ENCODE results near the gene TAGLN2.

TAGLN2 gene

DNA sequence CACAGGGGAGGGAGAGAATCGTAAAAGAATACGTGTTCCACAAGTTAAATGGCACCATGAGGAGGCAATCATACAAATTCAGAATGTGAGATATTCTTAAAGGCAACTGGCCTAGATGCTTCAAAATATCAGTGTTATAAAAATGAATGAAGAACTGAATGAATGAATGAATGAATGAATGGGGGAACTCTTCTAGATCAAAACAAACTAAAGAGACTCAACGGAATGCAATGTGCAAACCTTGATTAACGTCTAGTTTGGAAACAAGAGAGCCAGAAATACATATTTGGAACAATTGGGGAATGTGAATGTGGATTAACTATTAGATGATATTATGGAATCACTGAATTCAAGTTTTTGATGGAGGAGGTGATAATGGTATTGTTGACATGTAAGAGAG lies 42.2 kb downstream of the TAGLN2 start:
- H3K9me3 Mint-ChIP-seq = no peaks in the 10 kb centered on the region
- H3K36me3 Mint-ChIP-seq (ENCODE audit: low read depth) = no peaks in the 10 kb centered on the region
- peaks cover 29% of the 10 kb centered on the region for H3K4me1 Mint-ChIP-seq (ENCODE audit: low read depth)
- no peak overlapping the region for H3K27ac Mint-ChIP-seq
- H3K27me3 Mint-ChIP-seq = peaks cover 3% of the 10 kb centered on the region
- intact Hi-C loops (cut with micrococcal nuclease) = no loop called here
- H3K4me3 Mint-ChIP-seq = no peak overlapping the region

DNA sequence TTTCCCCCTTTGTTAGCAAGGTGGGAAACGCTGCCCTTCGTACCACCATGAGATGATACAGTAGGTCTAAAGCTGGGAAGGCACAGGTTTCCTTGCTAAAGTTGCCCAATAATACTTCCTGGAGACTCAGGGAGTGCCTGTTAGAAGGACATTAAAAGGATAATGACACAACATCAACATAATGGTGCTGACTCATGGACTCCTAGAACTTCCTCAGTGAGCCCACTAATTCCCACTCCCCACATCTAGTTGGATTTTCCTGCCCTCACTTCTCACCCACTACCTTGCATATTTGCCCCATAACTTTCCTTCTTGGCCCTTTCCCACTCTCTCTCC lies 42.8 kb downstream of the TAGLN2 start:
- intact Hi-C loops (cut with micrococcal nuclease) = no loop called here
- H3K36me3 Mint-ChIP-seq (ENCODE audit: low read depth) = no peaks in the 10 kb centered on the region
- peaks cover 3% of the 10 kb centered on the region for H3K27me3 Mint-ChIP-seq
- H3K27ac Mint-ChIP-seq = no peak overlapping the region
- peaks cover 22% of the 10 kb centered on the region for H3K4me1 Mint-ChIP-seq (ENCODE audit: low read depth)
- H3K9me3 Mint-ChIP-seq = no peaks in the 10 kb centered on the region
- no peak overlapping the region for H3K4me3 Mint-ChIP-seq

DNA sequence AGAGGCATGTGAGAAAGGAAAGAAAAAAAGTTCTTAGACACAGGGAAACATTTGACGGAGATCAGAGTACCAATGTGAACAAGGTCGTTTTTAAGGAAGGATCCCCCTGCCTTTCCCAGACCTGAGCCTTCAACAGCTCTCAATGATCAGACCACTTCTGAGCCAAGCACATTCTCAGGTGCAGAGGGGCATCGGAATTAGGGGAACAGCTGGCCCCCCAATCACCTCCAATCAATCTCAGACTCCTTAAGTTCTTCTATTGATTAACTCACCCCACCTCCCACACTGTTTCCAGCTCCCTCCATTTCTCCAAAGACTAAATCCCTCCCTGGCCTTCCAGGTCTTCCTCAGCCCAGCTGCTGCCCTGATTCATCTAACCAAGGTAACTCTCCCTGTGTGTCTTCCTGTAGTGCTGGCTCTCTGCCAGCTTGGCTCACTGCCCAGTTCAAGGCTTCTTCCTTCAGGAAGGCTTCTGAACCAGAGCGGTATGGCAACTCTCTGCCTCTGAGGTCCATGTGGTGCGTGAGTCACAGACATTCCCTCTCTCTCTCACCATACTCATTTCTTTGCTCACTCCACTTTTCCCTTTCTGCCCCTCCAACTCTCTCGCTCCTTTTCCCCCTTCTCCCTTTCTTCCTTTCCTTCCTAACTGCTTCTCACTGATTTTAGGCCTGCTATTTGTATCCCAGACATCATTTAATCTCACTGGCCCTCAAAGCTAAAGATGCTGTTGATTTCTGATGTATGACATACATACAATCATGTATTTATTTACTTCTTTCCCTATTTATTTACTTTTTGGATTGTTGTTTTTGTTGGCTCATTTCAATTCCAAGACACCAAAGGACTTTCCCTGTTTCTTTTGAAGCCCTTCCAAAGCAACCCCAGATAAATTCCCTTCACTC lies 43.4 kb downstream of the TAGLN2 start:
- intact Hi-C loops (cut with micrococcal nuclease) = no loop called here
- no peak overlapping the region for H3K27ac Mint-ChIP-seq

DNA sequence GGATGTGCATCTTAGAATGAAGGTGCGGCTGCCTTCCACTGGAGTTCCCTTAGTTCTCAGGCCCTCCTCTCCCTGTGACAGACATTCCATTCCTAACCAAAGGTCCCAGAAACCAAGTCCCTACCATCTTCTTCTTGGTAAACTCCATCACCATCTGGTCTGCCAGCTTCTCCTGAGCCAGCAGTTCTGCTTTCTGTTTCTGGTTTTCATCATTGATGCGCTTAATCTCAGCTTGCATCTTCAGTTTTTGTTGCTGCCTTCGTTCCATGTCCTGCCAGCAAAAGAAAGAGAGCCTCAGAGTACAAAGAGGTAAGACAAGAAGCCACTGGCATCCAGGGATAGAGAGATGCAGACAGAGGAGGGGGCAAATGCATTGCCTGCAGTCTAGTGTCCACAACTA lies 44.9 kb downstream of the TAGLN2 start:
- H3K27ac Mint-ChIP-seq = no peak overlapping the region
- H3K4me1 Mint-ChIP-seq (ENCODE audit: low read depth) = peaks cover 9% of the 10 kb centered on the region
- no peaks in the 10 kb centered on the region for H3K9me3 Mint-ChIP-seq
- intact Hi-C loops (cut with micrococcal nuclease) = no loop called here
- H3K4me3 Mint-ChIP-seq = no peak overlapping the region
- H3K36me3 Mint-ChIP-seq (ENCODE audit: low read depth) = no peaks in the 10 kb centered on the region
- H3K27me3 Mint-ChIP-seq = peaks cover 11% of the 10 kb centered on the region

More for the DNA sequence above, 43.4 kb downstream of the TAGLN2 start:
- no peaks in the 10 kb centered on the region for H3K9me3 Mint-ChIP-seq
- peaks cover 3% of the 10 kb centered on the region for H3K27me3 Mint-ChIP-seq
- H3K4me1 Mint-ChIP-seq (ENCODE audit: low read depth) = peaks cover 16% of the 10 kb centered on the region
- no peaks in the 10 kb centered on the region for H3K36me3 Mint-ChIP-seq (ENCODE audit: low read depth)
- no peak overlapping the region for H3K4me3 Mint-ChIP-seq

DNA sequence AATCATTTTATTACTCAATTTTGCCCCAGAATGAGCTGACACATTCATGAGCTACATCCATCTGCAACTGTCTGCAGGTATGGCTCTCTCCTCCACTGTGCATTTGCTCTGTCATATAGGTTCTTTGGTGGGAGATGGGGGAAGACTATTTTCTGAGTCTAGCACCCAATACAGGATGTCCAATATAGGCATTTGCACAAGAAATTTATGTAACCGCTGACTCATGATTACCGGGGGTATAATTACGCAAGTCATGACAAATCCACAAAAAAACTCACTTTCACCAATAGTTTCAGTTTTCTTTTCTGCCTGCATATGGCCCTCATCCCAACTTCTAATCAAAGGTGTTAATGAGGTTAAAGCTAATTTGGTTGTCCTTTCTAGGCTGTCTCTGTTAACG lies 45.3 kb downstream of the TAGLN2 start:
- H3K27me3 Mint-ChIP-seq = peaks cover 13% of the 10 kb centered on the region
- H3K27ac Mint-ChIP-seq = no peak overlapping the region
- no peak overlapping the region for H3K4me3 Mint-ChIP-seq
- intact Hi-C loops (cut with micrococcal nuclease) = no loop called here
- H3K9me3 Mint-ChIP-seq = no peaks in the 10 kb centered on the region
- no peaks in the 10 kb centered on the region for H3K36me3 Mint-ChIP-seq (ENCODE audit: low read depth)
- peaks cover 9% of the 10 kb centered on the region for H3K4me1 Mint-ChIP-seq (ENCODE audit: low read depth)

DNA sequence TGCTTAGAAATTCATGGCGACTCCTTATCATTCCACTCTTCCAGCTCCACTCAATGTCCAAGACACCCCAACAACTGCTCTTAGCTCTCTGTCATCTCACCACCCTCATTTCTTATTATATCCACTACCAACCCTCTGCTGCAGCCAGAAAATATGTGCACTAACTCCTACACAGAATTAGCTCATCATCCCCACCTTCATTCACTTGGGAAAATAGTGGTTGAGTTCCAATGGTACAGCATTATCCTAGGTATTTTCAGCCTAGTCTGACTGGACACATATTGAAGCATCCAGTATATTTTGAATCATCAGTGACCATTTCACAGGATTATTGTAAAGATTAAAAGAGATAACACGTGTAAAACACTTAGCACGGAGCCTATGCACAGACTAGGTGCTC lies 46.2 kb downstream of the TAGLN2 start:
- intact Hi-C loops (cut with micrococcal nuclease) = no loop called here
- no peak overlapping the region for H3K4me3 Mint-ChIP-seq
- no peak overlapping the region for H3K27ac Mint-ChIP-seq
- peaks cover 9% of the 10 kb centered on the region for H3K4me1 Mint-ChIP-seq (ENCODE audit: low read depth)
- no peaks in the 10 kb centered on the region for H3K36me3 Mint-ChIP-seq (ENCODE audit: low read depth)
- no peaks in the 10 kb centered on the region for H3K9me3 Mint-ChIP-seq
- H3K27me3 Mint-ChIP-seq = peaks cover 13% of the 10 kb centered on the region

DNA sequence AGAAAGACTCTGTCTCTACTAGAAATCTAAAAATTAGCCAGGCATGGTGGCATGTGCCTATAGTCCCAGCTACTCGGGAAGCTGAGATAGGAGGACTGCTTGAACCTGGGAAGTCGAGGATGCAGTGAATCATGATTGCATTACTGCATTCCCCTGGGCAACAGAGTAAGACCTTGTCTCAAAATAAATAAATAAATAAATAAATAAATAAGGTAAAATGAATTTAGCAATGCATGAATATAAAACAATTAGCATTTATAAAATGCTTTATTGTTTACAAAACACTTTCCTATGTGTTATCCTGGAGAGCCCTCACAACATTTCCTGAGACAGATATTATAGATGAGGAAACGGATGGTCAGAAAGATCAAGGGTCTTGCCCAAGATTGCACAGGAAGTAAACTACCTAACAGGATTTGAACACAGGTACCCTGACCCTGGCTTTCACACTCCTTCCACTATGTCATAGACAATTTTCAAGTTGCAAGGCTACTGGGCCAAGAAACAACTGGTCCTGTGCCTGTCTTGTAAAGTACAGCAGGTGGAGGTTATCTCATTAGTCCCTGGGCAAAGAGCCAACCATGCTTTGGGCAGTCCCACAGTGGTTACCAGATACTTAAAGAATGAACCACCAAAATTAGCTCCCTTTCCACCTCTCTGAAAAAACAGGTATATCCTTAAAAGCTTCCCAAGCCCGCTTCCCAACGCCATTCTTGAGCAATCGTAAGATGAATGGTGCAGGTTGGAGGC lies 47.4 kb downstream of the TAGLN2 start:
- no peak overlapping the region for H3K4me3 Mint-ChIP-seq
- H3K27me3 Mint-ChIP-seq = peaks cover 15% of the 10 kb centered on the region
- H3K27ac Mint-ChIP-seq = no peak overlapping the region
- no peaks in the 10 kb centered on the region for H3K36me3 Mint-ChIP-seq (ENCODE audit: low read depth)
- intact Hi-C loops (cut with micrococcal nuclease) = no loop called here
- H3K9me3 Mint-ChIP-seq = no peaks in the 10 kb centered on the region
- peaks cover 9% of the 10 kb centered on the region for H3K4me1 Mint-ChIP-seq (ENCODE audit: low read depth)

DNA sequence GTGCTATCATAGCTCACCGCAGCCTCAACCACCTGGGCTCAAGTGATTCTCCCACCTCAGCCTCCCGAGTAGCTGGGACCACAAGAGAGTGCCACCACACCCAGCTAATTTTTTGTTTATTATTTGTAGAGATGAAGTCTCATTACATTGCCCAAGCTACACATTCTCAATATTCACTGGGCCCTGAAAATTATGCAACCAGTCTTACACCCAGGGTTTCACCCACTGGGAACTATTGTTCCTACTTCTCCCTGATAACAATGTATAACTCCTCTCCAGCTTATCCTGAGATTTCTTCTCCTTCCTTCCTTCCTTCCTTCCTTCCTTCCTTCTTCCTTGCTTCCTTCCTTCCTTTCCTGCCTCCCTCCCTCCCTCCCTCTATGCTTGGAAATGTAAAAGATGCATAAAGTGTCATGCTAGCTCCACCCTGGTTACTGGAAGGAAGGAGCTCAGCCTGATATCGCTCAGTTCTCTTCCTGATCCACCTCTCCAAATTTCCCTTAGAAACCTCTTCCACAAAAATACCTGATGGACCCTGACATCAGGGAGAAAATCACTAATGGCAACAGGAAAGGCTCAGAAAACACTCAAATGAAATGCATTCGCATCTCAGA lies 51.7 kb downstream of the TAGLN2 start:
- no peak overlapping the region for H3K4me3 Mint-ChIP-seq
- peaks cover 29% of the 10 kb centered on the region for H3K27me3 Mint-ChIP-seq
- no peak overlapping the region for H3K27ac Mint-ChIP-seq
- peaks cover 19% of the 10 kb centered on the region for H3K4me1 Mint-ChIP-seq (ENCODE audit: low read depth)
- no peaks in the 10 kb centered on the region for H3K9me3 Mint-ChIP-seq
- no peaks in the 10 kb centered on the region for H3K36me3 Mint-ChIP-seq (ENCODE audit: low read depth)
- intact Hi-C loops (cut with micrococcal nuclease) = no loop called here

DNA sequence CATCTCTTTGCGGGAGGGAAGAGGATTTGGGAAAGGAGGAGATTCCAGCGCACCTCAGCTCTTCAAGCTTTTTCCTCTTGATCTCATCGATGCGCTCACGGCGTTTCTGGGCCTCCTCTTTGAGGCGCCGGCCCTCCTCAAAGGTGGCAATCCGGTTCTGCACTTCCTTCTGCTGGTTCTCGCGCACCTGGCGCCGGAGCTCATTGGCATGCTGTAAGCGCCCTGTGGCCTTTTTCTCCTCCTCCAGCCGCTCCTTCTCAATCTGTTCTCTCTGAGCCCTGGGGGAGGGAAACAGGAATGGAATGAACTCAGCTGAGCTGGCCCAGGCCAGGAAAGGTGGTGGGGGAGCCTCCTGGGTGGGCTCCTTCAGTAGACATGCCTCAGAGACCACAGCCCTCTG lies 52.4 kb downstream of the TAGLN2 start:
- H3K4me1 Mint-ChIP-seq (ENCODE audit: low read depth) = peaks cover 16% of the 10 kb centered on the region
- no peak overlapping the region for H3K4me3 Mint-ChIP-seq
- intact Hi-C loops (cut with micrococcal nuclease) = no loop called here
- no peak overlapping the region for H3K27ac Mint-ChIP-seq
- peaks cover 30% of the 10 kb centered on the region for H3K27me3 Mint-ChIP-seq
- no peaks in the 10 kb centered on the region for H3K9me3 Mint-ChIP-seq
- no peaks in the 10 kb centered on the region for H3K36me3 Mint-ChIP-seq (ENCODE audit: low read depth)

DNA sequence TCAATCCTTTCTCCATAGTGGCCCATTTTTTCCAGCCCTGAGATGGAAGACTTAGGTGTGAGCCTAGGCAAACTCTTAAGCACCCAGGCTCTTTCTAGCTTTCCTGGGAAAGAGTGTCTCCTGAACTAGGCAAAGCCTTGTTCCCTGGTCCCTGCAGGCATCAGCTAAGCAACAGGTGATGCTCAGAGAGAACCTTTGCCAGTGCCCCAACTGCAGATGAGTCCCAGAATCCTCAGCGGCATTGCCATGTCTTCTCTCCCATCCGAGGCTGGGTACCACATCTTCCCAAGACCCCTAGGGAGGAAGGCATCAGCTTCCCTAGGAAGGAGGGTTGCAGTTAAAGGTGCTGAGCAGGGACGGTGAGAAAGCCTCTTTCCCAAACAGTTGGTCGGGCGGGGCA lies 54.6 kb downstream of the TAGLN2 start:
- intact Hi-C loops (cut with micrococcal nuclease) = no loop called here
- Mint-ChIP-seq H3K4me1 (ENCODE audit: low read depth) (peaks cover 16% of the 10 kb centered on the region), H3K27me3 (peaks cover 36% of the 10 kb centered on the region), H3K9me3 (no peaks in the 10 kb centered on the region), H3K4me3 (no peak overlapping the region), H3K27ac (no peak overlapping the region), H3K36me3 (ENCODE audit: low read depth) (no peaks in the 10 kb centered on the region)

DNA sequence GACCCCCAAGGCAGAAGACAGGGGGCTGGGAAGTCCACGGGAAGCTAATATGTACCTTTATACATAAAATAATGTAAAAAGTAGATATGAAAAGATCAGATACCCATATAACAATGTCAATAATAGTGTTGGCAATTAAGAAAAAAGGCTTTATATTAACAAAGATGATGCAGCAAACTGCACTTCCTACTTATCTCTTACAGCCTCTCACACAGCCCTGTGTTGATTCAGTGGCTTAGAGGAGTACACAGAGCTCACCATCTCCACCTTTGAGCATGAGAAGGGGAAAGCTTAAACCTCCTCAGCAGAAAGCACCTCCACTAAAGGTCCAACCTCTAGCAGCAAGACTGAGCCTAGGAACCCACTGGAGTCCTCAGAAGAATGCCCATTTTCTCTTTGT lies 55.7 kb downstream of the TAGLN2 start:
- intact Hi-C loops (cut with micrococcal nuclease) = no loop called here
- no peaks in the 10 kb centered on the region for H3K36me3 Mint-ChIP-seq (ENCODE audit: low read depth)
- H3K27me3 Mint-ChIP-seq = peaks cover 38% of the 10 kb centered on the region
- H3K9me3 Mint-ChIP-seq = no peaks in the 10 kb centered on the region
- H3K4me1 Mint-ChIP-seq (ENCODE audit: low read depth) = peaks cover 16% of the 10 kb centered on the region
- H3K27ac Mint-ChIP-seq = no peak overlapping the region
- H3K4me3 Mint-ChIP-seq = no peak overlapping the region

DNA sequence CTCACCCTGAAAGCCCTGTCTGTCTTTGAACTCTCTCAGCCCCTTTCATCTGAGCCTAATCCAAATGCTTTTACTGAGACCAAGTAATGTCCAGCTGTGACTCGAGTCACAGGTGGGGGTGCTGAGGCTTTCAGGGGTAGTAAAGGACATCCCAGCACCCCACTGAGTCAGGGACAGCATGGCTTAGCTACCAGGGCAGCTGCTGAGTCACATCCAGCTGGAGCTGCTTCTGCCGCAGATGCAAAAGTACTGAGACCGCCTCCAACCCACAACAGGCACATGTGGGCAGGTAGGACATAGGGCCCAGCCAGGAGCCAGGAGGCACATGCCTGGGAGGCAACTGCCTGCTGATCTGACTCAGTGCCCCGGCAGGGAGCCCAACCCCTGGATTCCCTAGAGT lies 56.1 kb downstream of the TAGLN2 start:
- H3K27ac Mint-ChIP-seq = no peak overlapping the region

DNA sequence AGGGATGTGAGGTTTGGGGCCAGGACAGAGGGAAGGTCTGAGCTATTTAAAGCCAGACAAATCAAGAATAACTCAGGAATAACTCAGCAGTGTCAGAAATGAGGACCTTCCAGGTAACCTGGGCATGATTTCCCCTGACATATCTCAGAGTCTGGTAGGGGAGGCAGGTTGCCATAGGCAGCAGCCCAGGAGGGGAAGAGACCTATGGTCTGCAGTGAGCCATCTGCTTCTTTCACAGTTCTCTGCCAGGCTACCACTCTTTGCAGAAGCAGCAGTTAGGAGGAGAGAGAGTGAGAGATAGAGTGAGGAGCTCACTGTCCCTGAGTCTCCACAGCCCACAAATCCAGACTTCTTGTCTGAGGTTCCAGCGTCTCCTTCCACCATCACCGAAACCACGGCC lies 56.5 kb downstream of the TAGLN2 start:
- Mint-ChIP-seq H3K36me3 (ENCODE audit: low read depth) (no peaks in the 10 kb centered on the region), H3K27me3 (peaks cover 43% of the 10 kb centered on the region), H3K27ac (no peak overlapping the region)

More for the DNA sequence above, 56.1 kb downstream of the TAGLN2 start:
- Mint-ChIP-seq H3K36me3 (ENCODE audit: low read depth) (no peaks in the 10 kb centered on the region), H3K4me1 (ENCODE audit: low read depth) (peaks cover 16% of the 10 kb centered on the region), H3K4me3 (no peak overlapping the region), H3K27me3 (peaks cover 41% of the 10 kb centered on the region), H3K9me3 (no peaks in the 10 kb centered on the region)
- intact Hi-C loops (cut with micrococcal nuclease) = no loop called here

More for the DNA sequence above, 56.5 kb downstream of the TAGLN2 start:
- H3K4me1 Mint-ChIP-seq (ENCODE audit: low read depth) = peaks cover 16% of the 10 kb centered on the region
- intact Hi-C loops (cut with micrococcal nuclease) = no loop called here
- no peak overlapping the region for H3K4me3 Mint-ChIP-seq
- H3K9me3 Mint-ChIP-seq = no peaks in the 10 kb centered on the region
